T-helper 17 cell (primary cell): ENCODE results near the gene ECI1. TPM values are rescaled to one million over a fixed set of nuclear protein-coding genes. Genes with fewer than 3 reads are reported as not detected.
A peak's percentile ranks its signal among the peaks of the same experiment; 100 is the strongest.
"Not testable (repeated sequence)": the region's sequence is repeated elsewhere in the genome, so short reads cannot be mapped to it uniquely, and the experiment has no call there.

Experiments used
- ATAC-seq: fragments of 150-1000 bp; cut with Tn5 transposase; 2 replicates; pipeline ENCODE4 v1.10.0; 2021; ENCODE audit warnings: mild to moderate bottlenecking, moderate library complexity
- DNase-seq, 3 donors: peaks; one replicate each; pipeline versions ENCODE4 v3.0.0 to v3.0.0-alpha.2; 2020 to 2021
- H3K9me3 ChIP-seq: one replicate; pipeline ENCODE4 v1.7.0; 2013; ENCODE audit warnings: low read length, mild to moderate bottlenecking; ENCODE audit not compliant: control insufficient read depth, poor library complexity, severe bottlenecking
- H3K27ac Mint-ChIP-seq: one replicate; pipeline ENCODE4 v1.8.0; 2022; ENCODE audit warnings: mild to moderate bottlenecking, moderate library complexity, mixed read lengths
- H3K27me3 Mint-ChIP-seq: one replicate; pipeline ENCODE4 v1.8.0; 2022; ENCODE audit warnings: mixed read lengths
- H3K36me3 Mint-ChIP-seq: one replicate; pipeline ENCODE4 v1.8.0; 2022; ENCODE audit warnings: low read depth, mixed read lengths
- H3K4me1 Mint-ChIP-seq: one replicate; pipeline ENCODE4 v1.8.0; 2022; ENCODE audit warnings: mild to moderate bottlenecking, mixed read lengths
- H3K4me3 Mint-ChIP-seq: one replicate; pipeline ENCODE4 v1.8.0; 2022; ENCODE audit warnings: mild to moderate bottlenecking, moderate library complexity, mixed read lengths
- total RNA-seq, 4 donors: library from RNA in 2 of 4; stranded (reverse) in 2 of 4; gene quantifications; one replicate each; pipeline ENCODE4 v1.2.3 and lab custom pipeline; 2022 to 2026

Gene ECI1
- total RNA-seq, 2 donors from 2014 or later, result 15.2 TPM

GRCh38 chr16:2205967-2206313 is 45.4 kb downstream of the ECI1 start:
- ATAC-seq (no peak), DNase-seq (no peak)
- Mint-ChIP-seq H3K4me1 (peaks cover 14% of the 10 kb centered on the region), H3K27ac (no peak overlapping the region), H3K36me3 (peaks cover 6% of the 10 kb centered on the region), H3K27me3 (no peaks in the 10 kb centered on the region), H3K4me3 (peak overlapping the region; percentile 80)
- H3K9me3 ChIP-seq, result no peaks in the 10 kb centered on the region

GRCh38 chr16:2205104-2205966 is 46.1 kb downstream of the ECI1 start, which contains the start of gene MLST8:
Gene MLST8, plus strand, starts transcription at chr16:2205454. Its CDS starts 632 bp downstream, at chr16:2206086.
- H3K27me3 Mint-ChIP-seq, result no peaks in the 10 kb centered on the region
- peak within 1 kb of the TSS; percentile 82 for H3K27ac Mint-ChIP-seq
- H3K4me3 Mint-ChIP-seq, result peak within 1 kb of the TSS; percentile 80
- H3K4me1 Mint-ChIP-seq, result peaks cover 14% of the 10 kb centered on the region
- no peaks in the 10 kb centered on the region for H3K9me3 ChIP-seq
- ATAC-seq (peak; percentile 87), DNase-seq (peak; percentile 93 to 97 (median 93))
- peaks cover 6% of the 10 kb centered on the region for H3K36me3 Mint-ChIP-seq

- Mint-ChIP-seq H3K27me3 (no peaks in the 10 kb centered on the region), H3K27ac (peak overlapping the region; percentile 82), H3K4me1 (peaks cover 14% of the 10 kb centered on the region), H3K4me3 (peak overlapping the region; percentile 80), H3K36me3 (peaks cover 6% of the 10 kb centered on the region)
- no peak for ATAC-seq
- H3K9me3 ChIP-seq, result no peaks in the 10 kb centered on the region
- DNase-seq, result no peak
Measured at GRCh38 chr16:2204416-2205103, 46.8 kb downstream of the ECI1 start.

- not testable (repeated sequence) for DNase-seq, H3K36me3 Mint-ChIP-seq, ATAC-seq, H3K27ac Mint-ChIP-seq, H3K9me3 ChIP-seq, H3K4me3 Mint-ChIP-seq, H3K27me3 Mint-ChIP-seq
- H3K4me1 Mint-ChIP-seq, result peaks cover 14% of the 10 kb centered on the region
Measured at GRCh38 chr16:2203119-2203688, 48.2 kb downstream of the ECI1 start.

- Mint-ChIP-seq H3K36me3 (no peaks in the 10 kb centered on the region), H3K4me3 (no peak overlapping the region), H3K4me1 (peaks cover 6% of the 10 kb centered on the region), H3K27me3 (peaks cover 20% of the 10 kb centered on the region), H3K27ac (no peak overlapping the region)
- H3K9me3 ChIP-seq, result no peaks in the 10 kb centered on the region
- ATAC-seq, result no peak
- no peak for DNase-seq
Measured at GRCh38 chr16:2200313-2200712, 51.1 kb downstream of the ECI1 start.

- DNase-seq, result no peak
- H3K27me3 Mint-ChIP-seq, result peaks cover 27% of the 10 kb centered on the region
- no peaks in the 10 kb centered on the region for H3K9me3 ChIP-seq
- H3K27ac Mint-ChIP-seq, result no peak overlapping the region
- peaks cover 10% of the 10 kb centered on the region for H3K4me1 Mint-ChIP-seq
- no peaks in the 10 kb centered on the region for H3K36me3 Mint-ChIP-seq
- no peak for ATAC-seq
- no peak overlapping the region for H3K4me3 Mint-ChIP-seq
Measured at GRCh38 chr16:2199621-2200139, 51.7 kb downstream of the ECI1 start.

GRCh38 chr16:2199095-2199494 is 52.3 kb downstream of the ECI1 start:
- no peaks in the 10 kb centered on the region for H3K9me3 ChIP-seq
- Mint-ChIP-seq H3K27me3 (peaks cover 29% of the 10 kb centered on the region), H3K36me3 (no peaks in the 10 kb centered on the region), H3K4me3 (no peak overlapping the region), H3K4me1 (peaks cover 6% of the 10 kb centered on the region), H3K27ac (no peak overlapping the region)
- DNase-seq (no peak), ATAC-seq (no peak)

- H3K27ac Mint-ChIP-seq, result no peak overlapping the region
- no peak for DNase-seq
- H3K36me3 Mint-ChIP-seq, result no peaks in the 10 kb centered on the region
- H3K27me3 Mint-ChIP-seq, result peaks cover 29% of the 10 kb centered on the region
- no peak overlapping the region for H3K4me3 Mint-ChIP-seq
- H3K9me3 ChIP-seq, result no peaks in the 10 kb centered on the region
- no peak for ATAC-seq
- peaks cover 6% of the 10 kb centered on the region for H3K4me1 Mint-ChIP-seq
Measured at GRCh38 chr16:2198283-2198682, 53.1 kb downstream of the ECI1 start.

GRCh38 chr16:2197765-2198164 is 53.6 kb downstream of the ECI1 start:
- DNase-seq (no peak), ATAC-seq (no peak)
- Mint-ChIP-seq H3K4me3 (peak overlapping the region; percentile 64), H3K4me1 (peaks cover 6% of the 10 kb centered on the region), H3K27ac (no peak overlapping the region), H3K27me3 (peaks cover 29% of the 10 kb centered on the region), H3K36me3 (no peaks in the 10 kb centered on the region)
- no peaks in the 10 kb centered on the region for H3K9me3 ChIP-seq

- no peak for ATAC-seq
- DNase-seq, result no peak
- Mint-ChIP-seq H3K36me3 (no peaks in the 10 kb centered on the region), H3K4me1 (peaks cover 6% of the 10 kb centered on the region), H3K4me3 (peak overlapping the region; percentile 64), H3K27ac (no peak overlapping the region), H3K27me3 (peaks cover 29% of the 10 kb centered on the region)
- H3K9me3 ChIP-seq, result no peaks in the 10 kb centered on the region
Measured at GRCh38 chr16:2196981-2197511, 54.3 kb downstream of the ECI1 start.

- H3K27me3 Mint-ChIP-seq, result peaks cover 29% of the 10 kb centered on the region
- peak within 1 kb of the TSS; percentile 65 for H3K4me3 Mint-ChIP-seq
- H3K36me3 Mint-ChIP-seq, result no peaks in the 10 kb centered on the region
Measured at GRCh38 chr16:2196162-2196980, 55.0 kb downstream of the ECI1 start, which contains the start of gene CASKIN1. Gene CASKIN1, minus strand, starts transcription at chr16:2196605. Its CDS starts 173 bp downstream, at chr16:2196432.

More at GRCh38 chr16:2196162-2196980, 55.0 kb downstream of the ECI1 start, which contains the start of gene CASKIN1:
- H3K9me3 ChIP-seq, result no peaks in the 10 kb centered on the region
- peak in 1 of 3 donors; percentile 19 for DNase-seq
- no peak within 1 kb of the TSS for H3K27ac Mint-ChIP-seq
- H3K4me1 Mint-ChIP-seq, result peaks cover 6% of the 10 kb centered on the region
- peak; percentile 55 for ATAC-seq
